OCI-LY7 (cell line): ENCODE data around the gene RABL2A. TPM values are rescaled to one million over a fixed set of nuclear protein-coding genes. Genes with fewer than 3 reads are reported as not detected.
"Not testable (repeated sequence)": the region's sequence is repeated elsewhere in the genome, so short reads cannot be mapped to it uniquely, and the experiment has no call there.

Source experiments
- BruUV-seq: library from RNA; stranded (reverse); fragments of 400-500 nt; replicated peaks from 2 replicates; lab custom pipeline; 2021; lab: Mats Ljungman, UMichigan
- CTCF ChIA-PET: fragments of 300-600 bp; sonication (Branson Sonifier 250); formaldehyde crosslinking; loops from one replicate; lab custom pipeline; 2022; ENCODE audit warnings: antibody characterized with exemption; ENCODE audit not compliant: unreplicated experiment; lab: Charles Lee
- POLR2A ChIA-PET: fragments of 300-600 bp; sonication (Branson Sonifier 250); formaldehyde crosslinking; loops from one replicate; lab custom pipeline; 2022; ENCODE audit warnings: antibody characterized with exemption; lab: Charles Lee
- DNase-seq: peaks from one replicate; pipeline ENCODE4 v3.0.0-alpha.2; 2015; ENCODE audit warnings: low spot score
- H2AFZ ChIP-seq: fragments of 200-600 bp; sonication (generic), shearing (Covaris generic); 2 replicates; pipeline ENCODE4 v1.6.1; 2014; ENCODE audit warnings: mild to moderate bottlenecking, antibody characterized with exemption, low read length, moderate library complexity
- H3K27ac ChIP-seq: fragments of 200-600 bp; sonication (generic); 2 replicates; pipeline ENCODE4 v1.5.1; 2014; ENCODE audit warnings: mixed run types, low read depth, mild to moderate bottlenecking, moderate library complexity, low read length, inconsistent platforms; ENCODE audit not compliant: poor library complexity, severe bottlenecking
- H3K36me3 ChIP-seq: fragments of 200-600 bp; sonication (generic); 2 replicates; pipeline ENCODE4 v1.6.1; 2014; ENCODE audit warnings: mild to moderate bottlenecking, antibody characterized with exemption, low read length, moderate library complexity, mixed read lengths; ENCODE audit not compliant: insufficient read depth
- H3K4me1 ChIP-seq: fragments of 200-600 bp; sonication (generic); 2 replicates; pipeline ENCODE4 v1.5.1; 2014; ENCODE audit warnings: mild to moderate bottlenecking, low read length; ENCODE audit not compliant: insufficient read depth, poor library complexity, severe bottlenecking
- H3K4me2 ChIP-seq: fragments of 200-600 bp; sonication (generic); 2 replicates; pipeline ENCODE4 v1.6.1; 2014; ENCODE audit warnings: mild to moderate bottlenecking, low read length
- H3K4me3 ChIP-seq: fragments of 200-600 bp; sonication (generic); 2 replicates; pipeline ENCODE4 v1.5.1; 2014; ENCODE audit warnings: mild to moderate bottlenecking, low read depth, low read length; ENCODE audit not compliant: poor library complexity, severe bottlenecking
- H3K79me2 ChIP-seq: fragments of 200-600 bp; sonication (generic); 2 replicates; pipeline ENCODE4 v1.6.1; 2016; ENCODE audit warnings: low read depth, mild to moderate bottlenecking, low read length, moderate library complexity, mixed read lengths; ENCODE audit not compliant: insufficient read depth
- H3K9me2 ChIP-seq: fragments of 200-600 bp; sonication (generic); 2 replicates; pipeline ENCODE4 v1.6.1; 2016; ENCODE audit warnings: mild to moderate bottlenecking, low read length, mixed read lengths; ENCODE audit not compliant: insufficient read depth
- H3K9me3 ChIP-seq: fragments of 200-600 bp; sonication (generic); 2 replicates; pipeline ENCODE4 v1.6.1; 2014; ENCODE audit warnings: mild to moderate bottlenecking, mixed run types, low read length, mixed read lengths
- H4K20me1 ChIP-seq: fragments of 200-600 bp; sonication (generic); 2 replicates; pipeline ENCODE4 v1.6.1; 2014; ENCODE audit warnings: mild to moderate bottlenecking, antibody characterized with exemption, low read length, moderate library complexity, mixed read lengths; ENCODE audit not compliant: insufficient read depth
- intact Hi-C: fragments of 100-400 bp; cut with micrococcal nuclease; formaldehyde crosslinking; loops from one replicate; pipeline ENCODE4 v1.10.0; 2022; ENCODE audit not compliant: unreplicated experiment
- total RNA-seq, 2 experiments: library from RNA; depleted of rRNA in 1 of 2; stranded (reverse); fragments of >200 nt in 1 of 2; shearing (Covaris generic) in 1 of 2; gene quantifications; 2 replicates each; pipeline ENCODE4 v1.2.3, GENCODE V29; 2014 to 2022

RABL2A gene
- total RNA-seq, 2 experiments from 2014 or later, result 25.8 to 26.3 TPM

DNA sequence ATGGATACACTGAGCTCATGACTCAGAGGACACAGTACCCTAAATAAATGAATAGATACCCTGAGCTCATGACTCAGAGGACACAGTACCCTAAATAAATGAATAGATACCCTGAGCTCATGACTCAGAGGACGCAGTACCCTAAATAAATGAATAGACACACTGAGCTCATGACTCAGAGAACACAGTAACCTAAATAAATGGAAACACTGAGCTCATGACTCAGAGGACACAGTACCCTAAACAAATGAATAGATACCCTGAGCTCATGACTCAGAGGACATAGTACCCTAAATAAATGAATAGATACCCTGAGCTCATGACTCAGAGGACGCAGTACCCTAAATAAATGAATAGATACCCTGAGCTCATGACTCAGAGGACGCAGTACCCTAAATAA lies 25.5 kb downstream of the RABL2A start:
- H2AFZ ChIP-seq, H3K4me1 ChIP-seq, BruUV-seq, H3K79me2 ChIP-seq, intact Hi-C loops, CTCF ChIA-PET, H4K20me1 ChIP-seq, H3K27ac ChIP-seq, H3K9me3 ChIP-seq, H3K4me3 ChIP-seq, DNase-seq, POLR2A ChIA-PET, H3K9me2 ChIP-seq, H3K4me2 ChIP-seq, H3K36me3 ChIP-seq: not testable (repeated sequence)

DNA sequence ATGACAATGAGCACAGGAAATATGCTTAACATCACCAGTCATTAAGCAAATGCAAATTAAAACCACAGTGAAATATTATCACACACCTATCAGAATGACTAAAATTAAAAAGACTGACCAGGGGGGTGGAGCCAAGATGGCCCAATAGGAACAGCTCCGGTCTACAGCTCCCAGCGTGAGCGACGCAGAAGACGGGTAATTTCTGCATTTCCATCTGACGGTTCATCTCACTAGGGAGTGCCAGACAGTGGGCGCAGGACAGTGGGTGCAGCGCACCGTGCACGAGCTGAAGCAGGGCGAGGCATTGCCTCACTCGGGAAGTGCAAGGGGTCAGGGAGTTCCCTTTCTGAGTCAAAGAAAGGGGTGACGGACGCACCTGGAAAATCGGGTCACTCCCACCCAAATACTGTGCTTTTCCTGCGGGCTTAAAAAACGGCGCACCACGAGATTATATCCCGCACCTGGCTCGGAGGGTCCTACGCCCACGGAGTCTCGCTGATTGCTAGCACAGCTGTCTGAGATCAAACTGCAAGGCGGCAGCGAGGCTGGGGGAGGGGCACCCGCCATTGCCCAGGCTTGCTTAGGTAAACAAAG lies 29.1 kb downstream of the RABL2A start:
- H3K4me3 ChIP-seq, result peak overlapping the region; percentile 50
- POLR2A ChIA-PET, H3K9me2 ChIP-seq, CTCF ChIA-PET, H3K79me2 ChIP-seq, H4K20me1 ChIP-seq, H3K36me3 ChIP-seq, H3K9me3 ChIP-seq, BruUV-seq, intact Hi-C loops, H3K4me1 ChIP-seq: not testable (repeated sequence)
- peak overlapping the region; percentile 49 for H3K27ac ChIP-seq
- peak overlapping the region; percentile 42; the same call in 1 of the 2 replicates for H3K4me2 ChIP-seq
- peak; percentile 66 for DNase-seq
- H2AFZ ChIP-seq, result peak overlapping the region; percentile 73

DNA sequence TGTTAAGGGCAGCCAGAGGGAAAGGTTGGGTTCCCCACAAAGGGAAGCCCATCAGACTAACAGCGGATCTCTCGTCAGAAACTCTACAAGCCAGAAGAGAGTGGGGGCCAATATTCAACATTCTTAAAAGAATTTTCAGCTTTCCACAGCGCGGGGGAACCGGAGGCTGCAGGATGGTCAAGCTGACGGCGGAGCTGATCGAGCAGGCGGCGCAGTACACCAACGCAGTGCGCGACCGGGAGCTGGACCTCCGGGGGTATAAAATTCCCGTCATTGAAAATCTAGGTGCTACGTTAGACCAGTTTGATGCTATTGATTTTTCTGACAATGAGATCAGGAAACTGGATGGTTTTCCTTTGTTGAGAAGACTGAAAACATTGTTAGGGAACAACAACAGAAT lies 30.7 kb downstream of the RABL2A start:
- H3K79me2 ChIP-seq, POLR2A ChIA-PET, BruUV-seq, H3K4me2 ChIP-seq, H3K9me3 ChIP-seq, intact Hi-C loops, H3K4me3 ChIP-seq, DNase-seq, H3K4me1 ChIP-seq, H3K9me2 ChIP-seq, H3K36me3 ChIP-seq, H2AFZ ChIP-seq, H4K20me1 ChIP-seq, H3K27ac ChIP-seq, CTCF ChIA-PET: not testable (repeated sequence)

DNA sequence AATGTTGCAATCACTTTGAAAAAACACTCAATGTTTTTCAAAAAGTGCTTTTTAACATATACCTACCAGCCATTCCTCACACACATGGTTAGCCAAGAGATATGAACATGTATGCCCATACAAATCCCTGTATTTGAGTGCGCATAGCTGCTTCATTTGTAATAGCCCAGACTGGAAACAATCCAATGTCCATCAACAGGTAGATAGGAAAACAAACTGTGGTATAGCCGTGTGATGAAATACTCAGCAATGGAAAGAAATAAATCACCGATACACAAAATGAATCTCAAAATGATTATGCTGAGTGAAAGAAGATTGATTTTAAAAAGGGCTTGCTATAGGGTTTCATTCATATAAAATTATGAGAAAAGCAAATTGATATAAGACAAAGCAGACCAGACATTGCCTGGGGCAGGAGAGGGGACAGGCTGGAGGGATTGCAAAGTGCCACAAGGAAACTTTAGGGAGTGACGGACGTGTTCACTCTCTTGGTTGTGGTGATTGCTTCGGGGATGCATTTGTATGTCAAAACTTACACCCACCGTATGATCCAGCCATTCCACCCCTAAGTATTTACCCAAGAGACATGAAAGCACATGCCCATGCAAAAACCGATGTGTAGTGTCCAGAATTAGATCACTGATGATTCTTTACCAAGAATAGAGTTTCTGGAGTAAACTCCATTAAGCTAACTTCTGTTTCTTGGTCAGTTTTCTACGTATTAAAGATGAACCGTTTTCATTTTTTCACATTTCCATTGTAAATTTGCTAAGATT lies 36.4 kb downstream of the RABL2A start:
- CTCF ChIA-PET, H2AFZ ChIP-seq, intact Hi-C loops, DNase-seq, H3K4me1 ChIP-seq, H4K20me1 ChIP-seq, H3K4me3 ChIP-seq, H3K9me3 ChIP-seq, BruUV-seq, POLR2A ChIA-PET, H3K27ac ChIP-seq, H3K9me2 ChIP-seq, H3K79me2 ChIP-seq, H3K4me2 ChIP-seq, H3K36me3 ChIP-seq: not testable (repeated sequence)

DNA sequence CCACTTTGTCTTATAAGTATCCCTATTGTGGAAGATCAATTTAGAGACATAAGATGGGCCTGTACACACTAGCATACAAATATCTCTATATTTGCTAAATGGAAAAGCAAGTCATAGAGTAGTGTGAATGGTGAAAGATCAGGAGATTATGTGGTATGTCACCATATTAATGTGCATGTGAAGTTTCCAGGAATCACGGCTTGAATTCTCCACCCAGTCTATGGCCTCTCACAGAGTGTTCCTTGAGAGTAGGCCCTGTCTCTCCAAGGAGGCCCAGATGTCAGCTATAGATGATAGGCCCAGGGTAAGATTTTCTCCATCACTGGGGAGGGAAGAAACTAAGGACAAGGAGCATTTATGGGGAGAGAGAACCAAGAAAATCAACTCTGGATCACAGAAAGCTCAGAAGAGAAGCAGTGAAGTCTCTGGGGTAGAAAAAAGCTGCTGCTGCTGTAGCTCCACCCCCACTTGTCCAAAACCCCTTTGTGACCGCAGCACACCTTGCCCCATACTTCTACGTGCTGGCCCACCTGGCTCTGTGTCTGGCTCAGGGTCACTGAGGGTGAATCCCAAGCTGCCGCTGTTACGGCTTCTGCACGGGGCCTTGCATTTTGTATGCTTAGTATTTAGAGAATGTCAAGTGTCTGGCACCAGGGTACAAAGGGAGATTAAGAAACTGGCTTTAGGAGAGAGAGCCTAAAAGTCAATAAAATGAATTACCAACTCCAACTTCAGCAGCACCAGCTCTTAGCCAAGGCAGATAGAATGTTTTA lies 37.9 kb downstream of the RABL2A start:
- BruUV-seq, H3K36me3 ChIP-seq, H3K79me2 ChIP-seq, POLR2A ChIA-PET, H2AFZ ChIP-seq, intact Hi-C loops, H3K4me1 ChIP-seq, H3K9me3 ChIP-seq, H4K20me1 ChIP-seq, H3K9me2 ChIP-seq, H3K27ac ChIP-seq, DNase-seq, H3K4me2 ChIP-seq, H3K4me3 ChIP-seq, CTCF ChIA-PET: not testable (repeated sequence)

DNA sequence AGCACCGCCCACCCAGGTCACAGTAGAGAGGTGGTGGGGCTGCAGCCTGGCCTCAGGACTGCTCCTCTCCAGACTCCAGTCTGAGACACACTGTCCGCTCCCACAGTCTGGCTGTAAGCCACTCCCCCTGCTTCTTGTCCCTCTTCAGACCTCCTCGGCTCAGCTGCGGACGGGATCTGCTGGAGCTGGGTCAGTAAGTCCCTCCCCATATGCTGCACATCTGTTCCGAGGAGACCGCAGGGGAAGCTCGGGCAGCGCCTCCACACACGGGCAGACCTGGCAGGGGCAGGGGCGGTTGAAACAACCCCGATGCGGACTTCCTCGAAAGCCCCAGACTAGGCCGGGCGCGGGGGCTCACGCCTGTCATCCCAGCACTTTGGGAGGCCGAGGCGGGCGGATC lies 41.9 kb downstream of the RABL2A start:
- H3K36me3 ChIP-seq, H2AFZ ChIP-seq, POLR2A ChIA-PET, H3K4me1 ChIP-seq, H4K20me1 ChIP-seq, H3K9me3 ChIP-seq, H3K4me3 ChIP-seq, CTCF ChIA-PET, DNase-seq, BruUV-seq, H3K27ac ChIP-seq, H3K4me2 ChIP-seq, intact Hi-C loops, H3K79me2 ChIP-seq, H3K9me2 ChIP-seq: not testable (repeated sequence)
